Nephron progenitor cell (in vitro differentiated cells): Measurements from ENCODE around the gene LPAR1.

Experiments
- DNase-seq: peaks from one replicate; pipeline ENCODE4 v3.0.0; 2021
- H3K27ac Mint-ChIP-seq: 2 replicates; pipeline ENCODE4 v1.8.0; 2021; ENCODE audit warnings: mild to moderate bottlenecking, moderate library complexity, mixed read lengths
- H3K27me3 Mint-ChIP-seq: 2 replicates; pipeline ENCODE4 v1.8.0; 2021; ENCODE audit warnings: mild to moderate bottlenecking, low read depth, mixed read lengths; ENCODE audit not compliant: poor library complexity
- H3K36me3 Mint-ChIP-seq: 2 replicates; pipeline ENCODE4 v1.8.0; 2021; ENCODE audit warnings: low read depth, mixed read lengths
- H3K4me1 Mint-ChIP-seq: 2 replicates; pipeline ENCODE4 v1.8.0; 2021; ENCODE audit warnings: mixed read lengths
- H3K4me3 Mint-ChIP-seq: 2 replicates; pipeline ENCODE4 v1.8.0; 2021; ENCODE audit warnings: mild to moderate bottlenecking, moderate library complexity, mixed read lengths
- H3K9me3 Mint-ChIP-seq: 2 replicates; pipeline ENCODE4 v1.8.0; 2021; ENCODE audit warnings: mild to moderate bottlenecking, moderate library complexity, mixed read lengths
- CTCF ChIP-seq: fragments of 200-600 bp; sonication (generic); IDR thresholded peaks from 2 replicates; pipeline ENCODE4 v1.5.0; 2021; ENCODE audit warnings: antibody characterized with exemption

The LPAR1 gene

DNA sequence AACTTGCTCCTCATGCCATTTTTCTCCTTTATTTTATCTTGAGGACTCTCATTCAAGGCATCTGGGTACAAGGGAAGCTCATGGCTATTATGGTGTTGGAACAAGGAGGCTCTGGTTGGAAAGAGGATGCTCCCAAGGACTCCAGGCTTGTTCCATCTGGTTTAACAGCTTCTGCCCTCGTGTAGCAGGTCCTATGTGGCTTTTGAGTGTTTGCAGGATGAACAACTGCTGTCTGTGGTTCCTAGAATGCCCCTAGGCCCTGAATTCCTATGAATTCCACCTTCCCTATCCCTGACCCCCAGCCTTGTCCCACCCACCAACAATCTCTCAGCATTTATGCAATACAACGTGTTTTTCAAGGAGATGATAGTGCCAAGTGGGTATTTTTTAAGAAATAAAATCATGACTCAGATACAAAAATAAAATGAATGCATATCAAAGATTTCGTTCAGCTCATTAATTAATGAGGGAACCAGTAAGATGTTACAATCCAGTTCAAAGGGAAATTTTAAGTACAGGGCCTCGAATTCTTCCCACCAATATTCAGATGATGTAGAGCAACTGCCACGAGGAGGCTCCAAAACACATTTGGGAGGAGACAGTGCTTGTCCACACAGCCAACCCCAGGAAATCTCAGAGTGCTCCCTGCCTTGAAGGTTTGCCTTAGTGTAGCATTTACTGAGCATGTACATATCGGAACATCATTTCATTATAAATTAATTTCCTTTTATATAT, 187.7 kb downstream of the LPAR1 start:
- Mint-ChIP-seq H3K36me3 (no peaks in the 10 kb centered on the region), H3K27ac (no peak overlapping the region), H3K4me1 (no peaks in the 10 kb centered on the region), H3K27me3 (no peaks in the 10 kb centered on the region), H3K9me3 (peaks cover 20% of the 10 kb centered on the region), H3K4me3 (no peak overlapping the region)
- DNase-seq, result no peak
- no peak for TF ChIP-seq CTCF

GRCh38 chr9:110847671-110848070, 190.6 kb downstream of the LPAR1 start:
- H3K27me3 Mint-ChIP-seq, result no peaks in the 10 kb centered on the region
- H3K9me3 Mint-ChIP-seq, result no peaks in the 10 kb centered on the region
- H3K36me3 Mint-ChIP-seq, result no peaks in the 10 kb centered on the region
- no peaks in the 10 kb centered on the region for H3K4me1 Mint-ChIP-seq
- no peak for TF ChIP-seq CTCF
- H3K27ac Mint-ChIP-seq, result no peak overlapping the region
- H3K4me3 Mint-ChIP-seq, result no peak overlapping the region
- DNase-seq, result no peak

GRCh38 chr9:110846215-110846614, 192.1 kb downstream of the LPAR1 start:
- H3K36me3 Mint-ChIP-seq, result no peaks in the 10 kb centered on the region
- TF ChIP-seq CTCF, result no peak
- no peak overlapping the region for H3K4me3 Mint-ChIP-seq
- H3K9me3 Mint-ChIP-seq, result no peaks in the 10 kb centered on the region
- no peaks in the 10 kb centered on the region for H3K27me3 Mint-ChIP-seq
- H3K4me1 Mint-ChIP-seq, result no peaks in the 10 kb centered on the region
- DNase-seq, result no peak
- H3K27ac Mint-ChIP-seq, result no peak overlapping the region

- no peaks in the 10 kb centered on the region for H3K36me3 Mint-ChIP-seq
- no peaks in the 10 kb centered on the region for H3K27me3 Mint-ChIP-seq
- DNase-seq, result no peak
- no peak for TF ChIP-seq CTCF
- H3K4me3 Mint-ChIP-seq, result no peak overlapping the region
- no peak overlapping the region for H3K27ac Mint-ChIP-seq
- no peaks in the 10 kb centered on the region for H3K4me1 Mint-ChIP-seq
- no peaks in the 10 kb centered on the region for H3K9me3 Mint-ChIP-seq
Observed at GRCh38 chr9:110844121-110844520, 194.1 kb downstream of the LPAR1 start.

DNA sequence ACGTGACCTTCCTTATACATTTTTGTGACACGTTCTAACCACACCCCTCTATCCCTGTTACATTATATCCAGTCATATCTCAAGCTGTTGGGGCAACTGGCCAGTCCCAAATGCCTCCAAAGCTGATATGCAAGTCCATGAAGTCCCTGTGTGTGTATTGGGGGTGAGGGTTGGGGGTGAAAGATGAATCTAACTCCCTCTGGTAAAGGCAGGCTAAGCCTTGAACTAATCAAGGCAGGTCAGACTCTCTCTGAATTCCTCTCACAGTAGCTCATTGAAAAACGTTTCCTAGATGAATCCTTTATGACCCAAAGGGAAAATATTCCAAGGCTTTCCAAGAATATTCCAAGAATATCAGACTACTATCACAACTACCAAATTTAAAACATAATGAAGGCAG, 195.3 kb downstream of the LPAR1 start:
- no peak for TF ChIP-seq CTCF
- no peaks in the 10 kb centered on the region for H3K36me3 Mint-ChIP-seq
- no peak overlapping the region for H3K27ac Mint-ChIP-seq
- DNase-seq, result no peak
- no peaks in the 10 kb centered on the region for H3K27me3 Mint-ChIP-seq
- H3K4me1 Mint-ChIP-seq, result no peaks in the 10 kb centered on the region
- no peak overlapping the region for H3K4me3 Mint-ChIP-seq
- no peaks in the 10 kb centered on the region for H3K9me3 Mint-ChIP-seq

DNA sequence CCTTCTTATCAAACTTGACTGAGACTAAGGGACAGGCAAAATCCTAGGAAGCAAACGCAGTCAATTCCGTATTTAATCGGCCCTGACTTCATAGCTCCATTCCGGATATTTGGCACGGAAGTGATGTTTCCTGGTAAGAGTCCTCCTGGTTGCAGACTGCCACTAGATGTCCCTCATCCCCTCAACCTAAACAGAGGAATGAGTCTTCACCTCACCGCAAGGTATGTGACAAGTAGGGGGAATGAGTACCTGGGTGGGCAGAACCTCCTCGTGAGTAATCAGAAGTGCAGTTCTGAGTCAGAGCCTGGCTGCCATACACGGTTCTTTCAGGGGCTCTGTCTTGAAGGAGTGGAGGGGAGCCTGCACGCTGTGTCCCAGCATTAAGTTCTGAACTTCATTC, 196.1 kb downstream of the LPAR1 start:
- Mint-ChIP-seq H3K27ac (no peak overlapping the region), H3K27me3 (no peaks in the 10 kb centered on the region), H3K36me3 (no peaks in the 10 kb centered on the region), H3K4me1 (no peaks in the 10 kb centered on the region), H3K9me3 (no peaks in the 10 kb centered on the region), H3K4me3 (no peak overlapping the region)
- TF ChIP-seq CTCF, result no peak
- no peak for DNase-seq
